K562 (cell line): Measurements from ENCODE around the gene CRIM1. TPM values are rescaled to one million over a fixed set of nuclear protein-coding genes. Genes with fewer than 3 reads are reported as not detected.

Source experiments
- ATAC-seq: fragments of 200-7000 bp; cut with Tn5 transposase; 3 replicates; pipeline ENCODE4 v1.9.1; 2020; ENCODE audit warnings: moderate library complexity
- BruUV-seq: library from RNA; stranded (reverse); fragments of 400-500 nt; replicated peaks from 2 replicates; lab custom pipeline; 2021; lab: Mats Ljungman, UMichigan
- CTCF ChIA-PET: fragments of 300-600 bp; formaldehyde crosslinking; extraction: SDS; loops from one replicate; lab custom pipeline; 2021; ENCODE audit warnings: low intra/inter-chr PET ratio; lab: Yijun Ruan, JAX
- POLR2A ChIA-PET: fragments of 300-600, 350-650 bp; sonication (Branson Sonifier 250); formaldehyde crosslinking; extraction: SDS; loops from one replicate; lab custom pipeline; 2021; ENCODE audit warnings: antibody characterized with exemption, inconsistent platforms; lab: Yijun Ruan, JAX
- DNase-seq, 4 experiments: peaks; one replicate each; pipeline versions ENCODE4 v3.0.0 to v3.0.0-alpha.2; 2011 to 2018; ENCODE audit warnings: low spot score in 3 of 4, mixed read lengths in 3 of 4; ENCODE audit errors: extremely low read depth in 1 of 4
- FAIRE-seq: peaks from 2 replicates; lab custom pipeline; 2011; peaks lifted over from hg19 to GRCh38; lab: Jason Lieb, UNC
- H2AFZ ChIP-seq: 2 replicates; pipeline ENCODE4 v1.6.0; 2011; ENCODE audit warnings: low read depth, low read length, control low read depth, inconsistent platforms
- H3K27ac ChIP-seq: fragments of 200-600 bp; 3 replicates; pipeline ENCODE4 v1.8.0; 2011; ENCODE audit warnings: low read depth, mild to moderate bottlenecking, control low read depth, inconsistent platforms, low read length, moderate library complexity, mixed read lengths; ENCODE audit errors: extremely low read depth
- H3K27me3 ChIP-seq, 2 experiments: fragments of 300-600 bp in 1 of 2; 2 replicates in 1 of 2; 3 replicates in 1 of 2; pipeline versions ENCODE4 v1.6.0 to v1.8.0; 2011; ENCODE audit warnings: inconsistent platforms in 2 of 2, low read length in 2 of 2, mild to moderate bottlenecking in 1 of 2, mixed read lengths in 1 of 2, moderate library complexity in 1 of 2; ENCODE audit not compliant: control insufficient read depth in 2 of 2, insufficient read depth in 2 of 2
- H3K36me3 ChIP-seq: fragments of 300-600 bp; 3 replicates; pipeline ENCODE4 v1.8.0; 2011; ENCODE audit warnings: mild to moderate bottlenecking, low read length, inconsistent platforms; ENCODE audit not compliant: control insufficient read depth, insufficient read depth
- H3K4me1 ChIP-seq, 2 experiments: fragments of 200-600 bp in 1 of 2; replicated peaks in 1 of 2; 2 replicates in 1 of 2; 3 replicates in 1 of 2; pipeline versions ENCODE4 v1.5.1 to v1.8.0; 2011; ENCODE audit warnings: inconsistent platforms in 2 of 2, low read length in 2 of 2, mild to moderate bottlenecking in 1 of 2, mixed read lengths in 1 of 2, moderate library complexity in 1 of 2; ENCODE audit not compliant: control insufficient read depth in 2 of 2, insufficient read depth in 2 of 2
- H3K4me2 ChIP-seq: 2 replicates; pipeline ENCODE4 v1.6.1; 2011; ENCODE audit warnings: low read length, control low read depth, inconsistent platforms, mixed read lengths; ENCODE audit not compliant: insufficient read depth
- H3K4me3 ChIP-seq: fragments of 200-600 bp; sonication (generic), shearing (Covaris generic); 2 replicates; pipeline ENCODE4 v1.5.1; 2016; ENCODE audit warnings: control low read depth, inconsistent platforms
- H3K79me2 ChIP-seq: fragments of 200-600 bp; 3 replicates; pipeline ENCODE4 v1.8.0; 2011; ENCODE audit warnings: low read length, inconsistent platforms; ENCODE audit not compliant: control insufficient read depth, insufficient read depth
- H3K9ac ChIP-seq, 2 experiments: 2 replicates each; pipeline versions ENCODE4 v1.6.0 to v1.6.1; 2011; ENCODE audit warnings: low read depth in 2 of 2, low read length in 2 of 2, control low read depth in 1 of 2, inconsistent platforms in 1 of 2, mild to moderate bottlenecking in 1 of 2, mixed read lengths in 1 of 2; ENCODE audit not compliant: insufficient read depth in 1 of 2
- H3K9me1 ChIP-seq: one replicate; pipeline ENCODE4 v1.6.0; 2011; ENCODE audit warnings: inconsistent platforms, mild to moderate bottlenecking, low read length, moderate library complexity; ENCODE audit not compliant: control insufficient read depth, insufficient read depth
- H3K9me3 ChIP-seq: replicated peaks from 2 replicates; pipeline ENCODE4 v1.5.1; 2011; ENCODE audit warnings: low read depth, low read length, inconsistent platforms; ENCODE audit not compliant: control insufficient read depth, insufficient read depth
- H4K20me1 ChIP-seq: replicated peaks from 2 replicates; pipeline ENCODE4 v1.6.1; 2011; ENCODE audit warnings: low read length, inconsistent platforms, mixed read lengths; ENCODE audit not compliant: control insufficient read depth, insufficient read depth
- ESRRB ChIP-seq: fragments of 250-450 bp; sonication (Bioruptor Pico); IDR thresholded peaks from 2 replicates; pipeline ENCODE4 v1.5.0; 2020; ENCODE audit warnings: mild to moderate bottlenecking, moderate library complexity, borderline replicate concordance
- ILK ChIP-seq: fragments of 450-650 bp; IDR thresholded peaks from 2 replicates; pipeline ENCODE4 v1.6.1; 2016; ENCODE audit warnings: missing genetic modification characterization, low read depth, mild to moderate bottlenecking, missing compliant biosample characterization, moderate library complexity, borderline replicate concordance
- RBFOX2 ChIP-seq: fragments of 200-400 bp; formaldehyde crosslinking; IDR thresholded peaks from 2 replicates; pipeline ENCODE4 v1.6.1; 2017; ENCODE audit warnings: low read depth, mild to moderate bottlenecking, low read length, moderate library complexity
- RBM17 ChIP-seq: fragments of 200-400 bp; formaldehyde crosslinking; IDR thresholded peaks from 2 replicates; pipeline ENCODE4 v1.6.1; 2017; ENCODE audit warnings: low read depth, mild to moderate bottlenecking, low read length, borderline replicate concordance
- XRCC3 ChIP-seq: fragments of 450-650 bp; IDR thresholded peaks from 2 replicates; pipeline ENCODE4 v1.6.1; 2017; ENCODE audit warnings: mild to moderate bottlenecking, moderate library complexity
- ZNF436 ChIP-seq: fragments of 250-450, 450-650 bp; sonication (Bioruptor Pico); formaldehyde crosslinking; IDR thresholded peaks from 2 replicates; pipeline ENCODE4 v1.7.0; 2020; ENCODE audit warnings: mild to moderate bottlenecking
- ZNF695 ChIP-seq: fragments of 450-650 bp; formaldehyde crosslinking; IDR thresholded peaks from 2 replicates; pipeline ENCODE4 v1.4.0; 2020; ENCODE audit warnings: mild to moderate bottlenecking, moderate library complexity
- WGBS: fragments of 100-300 bp; shearing (Covaris generic); methylation state at CpG from one replicate; pipeline ENCODE4 v1.1.6; 2016; ENCODE audit warnings: low coverage, mixed read lengths; ENCODE audit not compliant: insufficient coverage; ENCODE audit errors: missing lambda C conversion rate; 5-methylcytosine and 5-hydroxymethylcytosine counted together
- in situ Hi-C: fragments of 300-500 bp; cut with MboI; formaldehyde crosslinking; loops from 4 replicates; pipeline ENCODE4 v1.15.0; 2018; ENCODE audit warnings: inconsistent platforms, mixed read lengths
- intact Hi-C: fragments of 100-400 bp; cut with micrococcal nuclease; formaldehyde crosslinking; loops from 2 replicates; pipeline ENCODE4 v1.14.2; 2022
- polyA plus RNA-seq, 8 experiments: library from polyadenylated mRNA; depleted of rRNA in 4 of 8; stranded (reverse) in 5 of 8; unstranded in 3 of 8; fragments of >200 nt; fragmentation: Nextera tagmentation in 2 of 8; fragmentation: Illumina TruSeq in 1 of 8; extraction: Ambion mirVana in 2 of 8; extraction: Trizol in 1 of 8; gene quantifications; 2 replicates each; pipeline versions ENCODE4 v1.2.1 to v1.2.3, GENCODE V29; 2011 to 2014; ENCODE audit warnings: inconsistent platforms in 1 of 8, missing spikeins in 1 of 8
- total RNA-seq, 7 experiments: library from RNA; depleted of rRNA in 6 of 7; stranded (reverse); fragments of >200 nt in 6 of 7; fragmentation: Illumina TruSeq in 2 of 7; extraction: Trizol in 2 of 7; gene quantifications; 2 replicates each; pipeline versions ENCODE4 v1.2.1 to v1.2.3, GENCODE V29; 2011 to 2021; ENCODE audit warnings: low replicate concordance in 1 of 7
- TF ChIP-seq, protein P1 (sequence below): fragments of 200-600 bp; sonication (generic); IDR thresholded peaks from one replicate; pipeline ENCODE4 v1.6.1; 2012; ENCODE audit warnings: mild to moderate bottlenecking, low read depth, low read length, inconsistent platforms

CRIM1 gene
- total and polyA plus RNA-seq, 9 of the 15 experiments (the other 6 are each of a cell fraction or from before 2014, with no cell fraction given): 0.01 to 0.36 (median 0.06) TPM; not detected in 1

- ATAC-seq (no peak), FAIRE-seq (no peak), DNase-seq (no peak)
- intact Hi-C loops (no loop called here), in situ Hi-C loops (no loop called here)
- no peak overlapping the region for H3K4me3 ChIP-seq
- no peak overlapping the region for H2AFZ ChIP-seq
- no peaks in the 10 kb centered on the region for H3K27me3 ChIP-seq
- no peaks in the 10 kb centered on the region for H3K36me3 ChIP-seq
- no peaks in the 10 kb centered on the region for H3K4me1 ChIP-seq
- TF ChIP-seq ILK (tag): no peak
- TF ChIP-seq RBFOX2: no peak
- TF ChIP-seq ESRRB: no peak
- TF ChIP-seq XRCC3: no peak
- TF ChIP-seq RBM17: no peak
- TF ChIP-seq, protein P1, sequence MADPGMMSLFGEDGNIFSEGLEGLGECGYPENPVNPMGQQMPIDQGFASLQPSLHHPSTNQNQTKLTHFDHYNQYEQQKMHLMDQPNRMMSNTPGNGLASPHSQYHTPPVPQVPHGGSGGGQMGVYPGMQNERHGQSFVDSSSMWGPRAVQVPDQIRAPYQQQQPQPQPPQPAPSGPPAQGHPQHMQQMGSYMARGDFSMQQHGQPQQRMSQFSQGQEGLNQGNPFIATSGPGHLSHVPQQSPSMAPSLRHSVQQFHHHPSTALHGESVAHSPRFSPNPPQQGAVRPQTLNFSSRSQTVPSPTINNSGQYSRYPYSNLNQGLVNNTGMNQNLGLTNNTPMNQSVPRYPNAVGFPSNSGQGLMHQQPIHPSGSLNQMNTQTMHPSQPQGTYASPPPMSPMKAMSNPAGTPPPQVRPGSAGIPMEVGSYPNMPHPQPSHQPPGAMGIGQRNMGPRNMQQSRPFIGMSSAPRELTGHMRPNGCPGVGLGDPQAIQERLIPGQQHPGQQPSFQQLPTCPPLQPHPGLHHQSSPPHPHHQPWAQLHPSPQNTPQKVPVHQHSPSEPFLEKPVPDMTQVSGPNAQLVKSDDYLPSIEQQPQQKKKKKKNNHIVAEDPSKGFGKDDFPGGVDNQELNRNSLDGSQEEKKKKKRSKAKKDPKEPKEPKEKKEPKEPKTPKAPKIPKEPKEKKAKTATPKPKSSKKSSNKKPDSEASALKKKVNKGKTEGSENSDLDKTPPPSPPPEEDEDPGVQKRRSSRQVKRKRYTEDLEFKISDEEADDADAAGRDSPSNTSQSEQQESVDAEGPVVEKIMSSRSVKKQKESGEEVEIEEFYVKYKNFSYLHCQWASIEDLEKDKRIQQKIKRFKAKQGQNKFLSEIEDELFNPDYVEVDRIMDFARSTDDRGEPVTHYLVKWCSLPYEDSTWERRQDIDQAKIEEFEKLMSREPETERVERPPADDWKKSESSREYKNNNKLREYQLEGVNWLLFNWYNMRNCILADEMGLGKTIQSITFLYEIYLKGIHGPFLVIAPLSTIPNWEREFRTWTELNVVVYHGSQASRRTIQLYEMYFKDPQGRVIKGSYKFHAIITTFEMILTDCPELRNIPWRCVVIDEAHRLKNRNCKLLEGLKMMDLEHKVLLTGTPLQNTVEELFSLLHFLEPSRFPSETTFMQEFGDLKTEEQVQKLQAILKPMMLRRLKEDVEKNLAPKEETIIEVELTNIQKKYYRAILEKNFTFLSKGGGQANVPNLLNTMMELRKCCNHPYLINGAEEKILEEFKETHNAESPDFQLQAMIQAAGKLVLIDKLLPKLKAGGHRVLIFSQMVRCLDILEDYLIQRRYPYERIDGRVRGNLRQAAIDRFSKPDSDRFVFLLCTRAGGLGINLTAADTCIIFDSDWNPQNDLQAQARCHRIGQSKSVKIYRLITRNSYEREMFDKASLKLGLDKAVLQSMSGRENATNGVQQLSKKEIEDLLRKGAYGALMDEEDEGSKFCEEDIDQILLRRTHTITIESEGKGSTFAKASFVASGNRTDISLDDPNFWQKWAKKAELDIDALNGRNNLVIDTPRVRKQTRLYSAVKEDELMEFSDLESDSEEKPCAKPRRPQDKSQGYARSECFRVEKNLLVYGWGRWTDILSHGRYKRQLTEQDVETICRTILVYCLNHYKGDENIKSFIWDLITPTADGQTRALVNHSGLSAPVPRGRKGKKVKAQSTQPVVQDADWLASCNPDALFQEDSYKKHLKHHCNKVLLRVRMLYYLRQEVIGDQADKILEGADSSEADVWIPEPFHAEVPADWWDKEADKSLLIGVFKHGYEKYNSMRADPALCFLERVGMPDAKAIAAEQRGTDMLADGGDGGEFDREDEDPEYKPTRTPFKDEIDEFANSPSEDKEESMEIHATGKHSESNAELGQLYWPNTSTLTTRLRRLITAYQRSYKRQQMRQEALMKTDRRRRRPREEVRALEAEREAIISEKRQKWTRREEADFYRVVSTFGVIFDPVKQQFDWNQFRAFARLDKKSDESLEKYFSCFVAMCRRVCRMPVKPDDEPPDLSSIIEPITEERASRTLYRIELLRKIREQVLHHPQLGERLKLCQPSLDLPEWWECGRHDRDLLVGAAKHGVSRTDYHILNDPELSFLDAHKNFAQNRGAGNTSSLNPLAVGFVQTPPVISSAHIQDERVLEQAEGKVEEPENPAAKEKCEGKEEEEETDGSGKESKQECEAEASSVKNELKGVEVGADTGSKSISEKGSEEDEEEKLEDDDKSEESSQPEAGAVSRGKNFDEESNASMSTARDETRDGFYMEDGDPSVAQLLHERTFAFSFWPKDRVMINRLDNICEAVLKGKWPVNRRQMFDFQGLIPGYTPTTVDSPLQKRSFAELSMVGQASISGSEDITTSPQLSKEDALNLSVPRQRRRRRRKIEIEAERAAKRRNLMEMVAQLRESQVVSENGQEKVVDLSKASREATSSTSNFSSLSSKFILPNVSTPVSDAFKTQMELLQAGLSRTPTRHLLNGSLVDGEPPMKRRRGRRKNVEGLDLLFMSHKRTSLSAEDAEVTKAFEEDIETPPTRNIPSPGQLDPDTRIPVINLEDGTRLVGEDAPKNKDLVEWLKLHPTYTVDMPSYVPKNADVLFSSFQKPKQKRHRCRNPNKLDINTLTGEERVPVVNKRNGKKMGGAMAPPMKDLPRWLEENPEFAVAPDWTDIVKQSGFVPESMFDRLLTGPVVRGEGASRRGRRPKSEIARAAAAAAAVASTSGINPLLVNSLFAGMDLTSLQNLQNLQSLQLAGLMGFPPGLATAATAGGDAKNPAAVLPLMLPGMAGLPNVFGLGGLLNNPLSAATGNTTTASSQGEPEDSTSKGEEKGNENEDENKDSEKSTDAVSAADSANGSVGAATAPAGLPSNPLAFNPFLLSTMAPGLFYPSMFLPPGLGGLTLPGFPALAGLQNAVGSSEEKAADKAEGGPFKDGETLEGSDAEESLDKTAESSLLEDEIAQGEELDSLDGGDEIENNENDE: no peak
- TF ChIP-seq ZNF695 (CRISPR knock-in tag): no peak
- no peak for TF ChIP-seq ZNF436 (CRISPR knock-in tag)
- no peaks in the 10 kb centered on the region for H3K9me3 ChIP-seq
- no TSS peak for BruUV-seq
- H3K79me2 ChIP-seq: no peaks in the 10 kb centered on the region
- H3K9ac ChIP-seq: no peak overlapping the region
- H3K4me2 ChIP-seq: no peak overlapping the region
- 0% methylated on average over 4 of the region's 4 CpGs for WGBS
- H3K27ac ChIP-seq: no peak overlapping the region
- no peaks in the 10 kb centered on the region for H3K9me1 ChIP-seq
- ChIA-PET POLR2A (no interaction called here), CTCF (no interaction called here)
- H4K20me1 ChIP-seq: no peaks in the 10 kb centered on the region
These were observed 38.2 kb downstream of the CRIM1 start for GRCh38 chr2:36393738-36394256.
